SK-N-SH treated with all-trans-retinoic acid at 6 μM for 48 hours (cell line): Measurements from ENCODE around the gene SREBF2.

ENCODE experiments used
- ATAC-seq: fragments of 200-7000 bp; cut with Tn5 transposase; 3 replicates; pipeline ENCODE4 v1.9.1; 2020; ENCODE audit warnings: mild to moderate bottlenecking, moderate library complexity
- ARNTL ChIP-seq: fragments of 450-650 bp; formaldehyde crosslinking; IDR thresholded peaks from 2 replicates; pipeline ENCODE4 v1.5.0; 2020; ENCODE audit warnings: low read depth, mild to moderate bottlenecking, moderate library complexity, borderline replicate concordance
- BACH2 ChIP-seq: fragments of 250-450 bp; sonication (Bioruptor Pico); IDR thresholded peaks from 2 replicates; pipeline ENCODE4 v1.9.0; 2021; ENCODE audit warnings: mild to moderate bottlenecking, borderline replicate concordance
- CSDC2 ChIP-seq: fragments of 250-450 bp; sonication (Bioruptor Pico); IDR thresholded peaks from 2 replicates; pipeline ENCODE4 v1.5.0; 2020; ENCODE audit warnings: mild to moderate bottlenecking, moderate library complexity
- CSRNP3 ChIP-seq: fragments of 250-450 bp; sonication (Bioruptor Pico); IDR thresholded peaks from 2 replicates; pipeline ENCODE4 v1.5.1; 2021; ENCODE audit warnings: mild to moderate bottlenecking, moderate library complexity
- ESRRG ChIP-seq: fragments of 250-450 bp; sonication (Bioruptor Pico); IDR thresholded peaks from 2 replicates; pipeline ENCODE4 v1.6.1; 2021; ENCODE audit warnings: mild to moderate bottlenecking
- GLIS3 ChIP-seq: fragments of 250-450 bp; sonication (Bioruptor Pico); IDR thresholded peaks from 2 replicates; pipeline ENCODE4 v1.5.0; 2020; ENCODE audit warnings: mild to moderate bottlenecking, moderate library complexity
- ISL1 ChIP-seq: fragments of 250-450 bp; sonication (Bioruptor Pico); IDR thresholded peaks from 2 replicates; pipeline ENCODE4 v2.1.2; 2022; ENCODE audit warnings: mild to moderate bottlenecking, moderate library complexity
- OSR1 ChIP-seq: fragments of 250-450 bp; sonication (Bioruptor Pico); IDR thresholded peaks from 2 replicates; pipeline ENCODE4 v1.8.0; 2022; ENCODE audit warnings: moderate library complexity, mild to moderate bottlenecking, inconsistent platforms
- PPARA ChIP-seq: fragments of 250-450 bp; sonication (Bioruptor Pico); IDR thresholded peaks from 2 replicates; pipeline ENCODE4 v1.5.0; 2020; ENCODE audit warnings: mild to moderate bottlenecking, borderline replicate concordance
- RARB ChIP-seq: fragments of 250-450 bp; sonication (Bioruptor Pico); IDR thresholded peaks from 2 replicates; pipeline ENCODE4 v1.8.0; 2021; ENCODE audit warnings: mild to moderate bottlenecking, moderate library complexity
- SNAI2 ChIP-seq: fragments of 250-450 bp; sonication (Bioruptor Pico); IDR thresholded peaks from 2 replicates; pipeline ENCODE4 v1.5.0; 2020; ENCODE audit warnings: mild to moderate bottlenecking, moderate library complexity
- TCF4 ChIP-seq: fragments of 250-450 bp; sonication (Bioruptor Pico); IDR thresholded peaks from 2 replicates; pipeline ENCODE4 v1.8.0; 2021; ENCODE audit warnings: mild to moderate bottlenecking, moderate library complexity, borderline replicate concordance
- TOX ChIP-seq: fragments of 250-450 bp; sonication (Bioruptor Pico); IDR thresholded peaks from 2 replicates; pipeline ENCODE4 v1.8.0; 2021; ENCODE audit warnings: mild to moderate bottlenecking, moderate library complexity, borderline replicate concordance
- ZC3H10 ChIP-seq: fragments of 250-450 bp; sonication (Bioruptor Pico); IDR thresholded peaks from 2 replicates; pipeline ENCODE4 v1.5.1; 2021; ENCODE audit warnings: mild to moderate bottlenecking, moderate library complexity
- ZFP3 ChIP-seq: fragments of 250-450 bp; sonication (Bioruptor Pico); IDR thresholded peaks from 2 replicates; pipeline ENCODE4 v1.5.0; 2020; ENCODE audit warnings: mild to moderate bottlenecking, moderate library complexity
- ZFP30 ChIP-seq: fragments of 450-650 bp; formaldehyde crosslinking; IDR thresholded peaks from 2 replicates; pipeline ENCODE4 v1.5.0; 2022; ENCODE audit warnings: mild to moderate bottlenecking, moderate library complexity
- ZNF565 ChIP-seq: fragments of 450-650 bp; formaldehyde crosslinking; conservative IDR thresholded peaks from 2 replicates; pipeline ENCODE4 v1.5.0; 2020; ENCODE audit warnings: low read depth, mild to moderate bottlenecking, moderate library complexity
- ZNF70 ChIP-seq: fragments of 450-650 bp; formaldehyde crosslinking; IDR thresholded peaks from 2 replicates; pipeline ENCODE4 v1.5.0; 2020; ENCODE audit warnings: mild to moderate bottlenecking, moderate library complexity
- ZNF8 ChIP-seq: fragments of 450-650 bp; formaldehyde crosslinking; IDR thresholded peaks from 2 replicates; pipeline ENCODE4 v1.5.0; 2020; ENCODE audit warnings: mild to moderate bottlenecking, moderate library complexity
- TF ChIP-seq, protein P1 (sequence below): fragments of 250-450 bp; sonication (Bioruptor Pico); IDR thresholded peaks from 2 replicates; pipeline ENCODE4 v1.5.1; 2020; ENCODE audit warnings: low read depth, mild to moderate bottlenecking, moderate library complexity
- TF ChIP-seq, protein P2 (sequence below): fragments of 250-450 bp; sonication (Bioruptor Pico); IDR thresholded peaks from 2 replicates; pipeline ENCODE4 v1.8.0; 2020; ENCODE audit warnings: mild to moderate bottlenecking, moderate library complexity, borderline replicate concordance
- TF ChIP-seq, protein P3 (sequence below): fragments of 250-450 bp; sonication (Bioruptor Pico); IDR thresholded peaks from 2 replicates; pipeline ENCODE4 v1.5.0; 2020; ENCODE audit warnings: mild to moderate bottlenecking, moderate library complexity
- TF ChIP-seq, protein P4 (sequence below): fragments of 250-450 bp; sonication (Bioruptor Pico); IDR thresholded peaks from 2 replicates; pipeline ENCODE4 v1.8.0; 2021; ENCODE audit warnings: low read depth, mild to moderate bottlenecking, moderate library complexity, borderline replicate concordance

The SREBF2 gene

DNA sequence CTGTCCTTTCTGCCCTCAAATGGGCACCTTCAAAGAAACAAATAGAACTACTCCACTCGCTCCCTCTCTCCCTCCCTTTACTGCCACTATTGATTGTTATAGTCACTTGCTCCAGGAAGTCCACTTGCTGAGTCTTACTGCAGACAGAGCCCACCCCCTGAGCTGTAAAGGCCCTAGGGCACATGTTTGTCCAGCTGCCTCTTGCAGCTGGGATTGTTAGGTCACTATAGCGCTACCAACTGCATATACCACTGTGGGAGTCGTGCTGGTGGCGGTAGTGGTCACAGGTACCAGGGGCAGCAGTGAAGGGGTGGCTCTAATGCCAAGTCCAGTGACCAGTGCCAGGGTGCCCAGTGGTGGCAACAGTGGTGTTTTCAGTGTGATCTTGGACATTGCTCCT is 4.4 kb upstream of the SREBF2 start:
- TF ChIP-seq PPARA (CRISPR knock-in tag) (no peak), ESRRG (CRISPR knock-in tag) (no peak), BACH2 (CRISPR knock-in tag) (no peak), ZFP30 (CRISPR knock-in tag) (no peak), SNAI2 (CRISPR knock-in tag) (no peak), CSRNP3 (CRISPR knock-in tag) (no peak), ZC3H10 (CRISPR knock-in tag) (no peak), CSDC2 (no peak), TOX (CRISPR knock-in tag) (no peak), ZNF565 (CRISPR knock-in tag) (no peak), ZFP3 (CRISPR knock-in tag) (no peak), ARNTL (CRISPR knock-in tag) (no peak)
- TF ChIP-seq, protein P1, sequence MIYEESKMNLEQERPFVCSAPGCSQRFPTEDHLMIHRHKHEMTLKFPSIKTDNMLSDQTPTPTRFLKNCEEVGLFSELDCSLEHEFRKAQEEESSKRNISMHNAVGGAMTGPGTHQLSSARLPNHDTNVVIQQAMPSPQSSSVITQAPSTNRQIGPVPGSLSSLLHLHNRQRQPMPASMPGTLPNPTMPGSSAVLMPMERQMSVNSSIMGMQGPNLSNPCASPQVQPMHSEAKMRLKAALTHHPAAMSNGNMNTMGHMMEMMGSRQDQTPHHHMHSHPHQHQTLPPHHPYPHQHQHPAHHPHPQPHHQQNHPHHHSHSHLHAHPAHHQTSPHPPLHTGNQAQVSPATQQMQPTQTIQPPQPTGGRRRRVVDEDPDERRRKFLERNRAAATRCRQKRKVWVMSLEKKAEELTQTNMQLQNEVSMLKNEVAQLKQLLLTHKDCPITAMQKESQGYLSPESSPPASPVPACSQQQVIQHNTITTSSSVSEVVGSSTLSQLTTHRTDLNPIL (CRISPR knock-in tag) = no peak
- TF ChIP-seq, protein P2, sequence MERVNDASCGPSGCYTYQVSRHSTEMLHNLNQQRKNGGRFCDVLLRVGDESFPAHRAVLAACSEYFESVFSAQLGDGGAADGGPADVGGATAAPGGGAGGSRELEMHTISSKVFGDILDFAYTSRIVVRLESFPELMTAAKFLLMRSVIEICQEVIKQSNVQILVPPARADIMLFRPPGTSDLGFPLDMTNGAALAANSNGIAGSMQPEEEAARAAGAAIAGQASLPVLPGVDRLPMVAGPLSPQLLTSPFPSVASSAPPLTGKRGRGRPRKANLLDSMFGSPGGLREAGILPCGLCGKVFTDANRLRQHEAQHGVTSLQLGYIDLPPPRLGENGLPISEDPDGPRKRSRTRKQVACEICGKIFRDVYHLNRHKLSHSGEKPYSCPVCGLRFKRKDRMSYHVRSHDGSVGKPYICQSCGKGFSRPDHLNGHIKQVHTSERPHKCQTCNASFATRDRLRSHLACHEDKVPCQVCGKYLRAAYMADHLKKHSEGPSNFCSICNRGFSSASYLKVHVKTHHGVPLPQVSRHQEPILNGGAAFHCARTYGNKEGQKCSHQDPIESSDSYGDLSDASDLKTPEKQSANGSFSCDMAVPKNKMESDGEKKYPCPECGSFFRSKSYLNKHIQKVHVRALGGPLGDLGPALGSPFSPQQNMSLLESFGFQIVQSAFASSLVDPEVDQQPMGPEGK = no peak
- TF ChIP-seq, protein P3, sequence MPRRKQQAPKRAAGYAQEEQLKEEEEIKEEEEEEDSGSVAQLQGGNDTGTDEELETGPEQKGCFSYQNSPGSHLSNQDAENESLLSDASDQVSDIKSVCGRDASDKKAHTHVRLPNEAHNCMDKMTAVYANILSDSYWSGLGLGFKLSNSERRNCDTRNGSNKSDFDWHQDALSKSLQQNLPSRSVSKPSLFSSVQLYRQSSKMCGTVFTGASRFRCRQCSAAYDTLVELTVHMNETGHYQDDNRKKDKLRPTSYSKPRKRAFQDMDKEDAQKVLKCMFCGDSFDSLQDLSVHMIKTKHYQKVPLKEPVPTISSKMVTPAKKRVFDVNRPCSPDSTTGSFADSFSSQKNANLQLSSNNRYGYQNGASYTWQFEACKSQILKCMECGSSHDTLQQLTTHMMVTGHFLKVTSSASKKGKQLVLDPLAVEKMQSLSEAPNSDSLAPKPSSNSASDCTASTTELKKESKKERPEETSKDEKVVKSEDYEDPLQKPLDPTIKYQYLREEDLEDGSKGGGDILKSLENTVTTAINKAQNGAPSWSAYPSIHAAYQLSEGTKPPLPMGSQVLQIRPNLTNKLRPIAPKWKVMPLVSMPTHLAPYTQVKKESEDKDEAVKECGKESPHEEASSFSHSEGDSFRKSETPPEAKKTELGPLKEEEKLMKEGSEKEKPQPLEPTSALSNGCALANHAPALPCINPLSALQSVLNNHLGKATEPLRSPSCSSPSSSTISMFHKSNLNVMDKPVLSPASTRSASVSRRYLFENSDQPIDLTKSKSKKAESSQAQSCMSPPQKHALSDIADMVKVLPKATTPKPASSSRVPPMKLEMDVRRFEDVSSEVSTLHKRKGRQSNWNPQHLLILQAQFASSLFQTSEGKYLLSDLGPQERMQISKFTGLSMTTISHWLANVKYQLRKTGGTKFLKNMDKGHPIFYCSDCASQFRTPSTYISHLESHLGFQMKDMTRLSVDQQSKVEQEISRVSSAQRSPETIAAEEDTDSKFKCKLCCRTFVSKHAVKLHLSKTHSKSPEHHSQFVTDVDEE = no peak
- TF ChIP-seq, all 23 proteins: peak for 0
- no peak for ATAC-seq

DNA sequence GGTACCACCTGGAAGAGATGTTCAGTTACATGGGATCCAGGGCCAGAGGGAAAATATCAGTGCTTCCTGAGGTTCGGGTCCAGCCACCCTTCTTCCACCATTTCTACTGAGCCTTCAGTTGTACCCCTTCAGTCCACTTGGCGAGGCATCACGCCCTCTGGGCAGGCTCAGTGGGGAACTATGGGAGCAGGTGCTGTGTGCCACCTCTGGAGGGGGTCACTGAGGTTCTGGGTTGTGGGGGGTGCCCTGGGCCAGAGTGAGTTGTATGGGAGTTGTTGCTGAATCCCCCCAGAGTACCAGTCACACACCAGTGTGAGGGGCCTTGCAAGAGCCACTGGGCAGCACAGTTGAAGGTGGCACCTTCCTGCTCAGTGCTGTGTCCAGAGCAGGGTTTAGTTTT is 2.7 kb upstream of the SREBF2 start:
- no peak for TF ChIP-seq TOX (CRISPR knock-in tag)
- TF ChIP-seq ZNF8 (CRISPR knock-in tag) = no peak
- TF ChIP-seq CSDC2 = no peak
- TF ChIP-seq OSR1 (CRISPR knock-in tag) = no peak
- no peak for TF ChIP-seq ISL1 (CRISPR knock-in tag)
- TF ChIP-seq, all 23 proteins: peak for 0
- ATAC-seq = no peak

- ATAC-seq = no peak
- TF ChIP-seq SNAI2 (CRISPR knock-in tag) = no peak
- TF ChIP-seq, all 23 proteins: peak for 0
Observed at GRCh38 chr22:41831383-41831782, 1.5 kb upstream of the SREBF2 start.

GRCh38 chr22:41831828-41832552 is 915 bp upstream of the SREBF2 start:
- no peak for TF ChIP-seq OSR1 (CRISPR knock-in tag)
- no peak for TF ChIP-seq ZC3H10 (CRISPR knock-in tag)
- TF ChIP-seq GLIS3 (CRISPR knock-in tag) = no peak
- no peak for TF ChIP-seq TOX (CRISPR knock-in tag)
- TF ChIP-seq, protein P4, sequence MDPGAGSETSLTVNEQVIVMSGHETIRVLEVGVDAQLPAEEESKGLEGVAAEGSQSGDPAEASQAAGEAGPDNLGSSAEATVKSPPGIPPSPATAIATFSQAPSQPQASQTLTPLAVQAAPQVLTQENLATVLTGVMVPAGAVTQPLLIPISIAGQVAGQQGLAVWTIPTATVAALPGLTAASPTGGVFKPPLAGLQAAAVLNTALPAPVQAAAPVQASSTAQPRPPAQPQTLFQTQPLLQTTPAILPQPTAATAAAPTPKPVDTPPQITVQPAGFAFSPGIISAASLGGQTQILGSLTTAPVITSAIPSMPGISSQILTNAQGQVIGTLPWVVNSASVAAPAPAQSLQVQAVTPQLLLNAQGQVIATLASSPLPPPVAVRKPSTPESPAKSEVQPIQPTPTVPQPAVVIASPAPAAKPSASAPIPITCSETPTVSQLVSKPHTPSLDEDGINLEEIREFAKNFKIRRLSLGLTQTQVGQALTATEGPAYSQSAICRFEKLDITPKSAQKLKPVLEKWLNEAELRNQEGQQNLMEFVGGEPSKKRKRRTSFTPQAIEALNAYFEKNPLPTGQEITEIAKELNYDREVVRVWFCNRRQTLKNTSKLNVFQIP (CRISPR knock-in tag) = no peak
- no peak for TF ChIP-seq ZNF70 (CRISPR knock-in tag)
- no peak for TF ChIP-seq PPARA (CRISPR knock-in tag)
- TF ChIP-seq ZNF565 (CRISPR knock-in tag) = no peak
- TF ChIP-seq ZFP3 (CRISPR knock-in tag) = no peak
- TF ChIP-seq, protein P3 = no peak
- no peak for TF ChIP-seq ZNF8 (CRISPR knock-in tag)
- TF ChIP-seq TCF4 (CRISPR knock-in tag) = no peak
- TF ChIP-seq ISL1 (CRISPR knock-in tag) = no peak
- no peak for TF ChIP-seq SNAI2 (CRISPR knock-in tag)
- TF ChIP-seq RARB = no peak
- no peak for TF ChIP-seq CSDC2
- no peak for TF ChIP-seq ZFP30 (CRISPR knock-in tag)
- ATAC-seq = no peak
